Aorta (tissue), 5 donors: ENCODE measurements around the gene CCDC122. TPM values are rescaled to one million over a fixed set of nuclear protein-coding genes. Genes with fewer than 3 reads are reported as not detected.
"Not testable (repeated sequence)": the region's sequence is repeated elsewhere in the genome, so short reads cannot be mapped to it uniquely, and the experiment has no call there.

Experiments
- ATAC-seq: fragments of 200-7000 bp; cut with Tn5 transposase; one replicate; pipeline ENCODE4 v1.9.1; 2022; ENCODE audit warnings: moderate library complexity; ENCODE audit not compliant: low FRiP score
- DNase-seq, 2 donors: peaks; one replicate each; pipeline ENCODE4 v3.0.0-alpha.2; 2020
- H3K27ac ChIP-seq, 2 donors: one replicate each; pipeline ENCODE4 v1.5.1; 2013; ENCODE audit warnings: low read length in 2 of 2, mild to moderate bottlenecking in 2 of 2, moderate library complexity in 2 of 2, control low read depth in 1 of 2, inconsistent platforms in 1 of 2, low read depth in 1 of 2
- H3K27me3 ChIP-seq, 2 donors: one replicate each; pipeline ENCODE4 v1.6.1; 2013; ENCODE audit warnings: control low read depth in 1 of 2, low read length in 1 of 2, mild to moderate bottlenecking in 1 of 2, moderate library complexity in 1 of 2; ENCODE audit not compliant: insufficient read depth in 2 of 2, control insufficient read depth in 1 of 2
- H3K36me3 ChIP-seq, 2 donors: one replicate each; pipeline ENCODE4 v1.6.1; 2013; ENCODE audit warnings: control low read depth in 1 of 2, low read length in 1 of 2, mild to moderate bottlenecking in 1 of 2; ENCODE audit not compliant: insufficient read depth in 2 of 2, control insufficient read depth in 1 of 2
- H3K4me1 ChIP-seq, 2 donors: one replicate each; pipeline ENCODE4 v1.6.1; 2013; ENCODE audit warnings: low read length in 2 of 2, control low read depth in 1 of 2, mild to moderate bottlenecking in 1 of 2, moderate library complexity in 1 of 2; ENCODE audit not compliant: insufficient read depth in 2 of 2, control insufficient read depth in 1 of 2
- H3K4me3 ChIP-seq, 2 donors: one replicate each; pipeline ENCODE4 v1.5.1; 2013; ENCODE audit warnings: low read length in 2 of 2, control low read depth in 1 of 2, mild to moderate bottlenecking in 1 of 2
- H3K9me3 ChIP-seq: one replicate; pipeline ENCODE4 v1.6.1; 2013; ENCODE audit warnings: mild to moderate bottlenecking, low read length; ENCODE audit not compliant: control insufficient read depth
- WGBS, 2 donors: extraction: QIAGEN DNeasy Blood & Tissue Kit; methylation state at CpG; one replicate each; pipeline ENCODE4 v1.1.7; 2013; 5-methylcytosine and 5-hydroxymethylcytosine counted together
- intact Hi-C, 2 donors: fragments of 100-400 bp; cut with DNase I; formaldehyde crosslinking; loops; one replicate each; pipeline versions ENCODE4 v1.14.2 to v1.15.0; 2022
- polyA plus RNA-seq, 2 donors: library from polyadenylated mRNA; stranded (reverse); fragments of 200-250 nt; gene quantifications; one replicate each; pipeline ENCODE4 v1.2.3, GENCODE V29; 2013
- total RNA-seq, 2 donors: library from RNA; stranded (reverse); fragmentation: NEBNext Ultra II Directional; extraction: Animal tissue kit (Norgen Biotek cat#: 25700); gene quantifications; one replicate each; pipeline ENCODE4 v1.2.1, GENCODE V29; 2021
- donor health status: healthy with polysubstance abuse.
- donor health status: Bipolar disorder and iron deficiency.
- donor health status: DM: no; HTN: no; CAD: no.
- donor health status: DM: no; HTN: no; CAD: no.
- donor health status: DM: yes; HTN: yes; CAD: no.

CCDC122 gene
- total and polyA plus RNA-seq, 4 donors, result 3.1 to 8.6 (median 4.9) TPM

- 29 to 39% methylated on average over 5 of the region's 5 CpGs for WGBS, 2 donors
- H3K9me3 ChIP-seq, result no peaks in the 10 kb centered on the region
- no peak overlapping the region for H3K4me3 ChIP-seq
- peak; percentile 52 for ATAC-seq
- intact Hi-C loops, result no loop called here
- H3K27ac ChIP-seq, result no peak overlapping the region
- no peaks in the 10 kb centered on the region for H3K27me3 ChIP-seq
- H3K4me1 ChIP-seq, result no peaks in the 10 kb centered on the region
- DNase-seq, result no peak
- no peaks in the 10 kb centered on the region for H3K36me3 ChIP-seq
Observed at GRCh38 chr13:43830497-43830881, 49.1 kb downstream of the CCDC122 start.

GRCh38 chr13:43824656-43825055 lies 54.9 kb downstream of the CCDC122 start:
- H3K27ac ChIP-seq, H3K36me3 ChIP-seq, DNase-seq, H3K4me1 ChIP-seq, H3K9me3 ChIP-seq, ATAC-seq, intact Hi-C loops, H3K27me3 ChIP-seq, H3K4me3 ChIP-seq: not testable (repeated sequence)
- WGBS, 2 donors, result 96 to 97% methylated on average over 1 of the region's 1 CpG

GRCh38 chr13:43822969-43823368 lies 56.6 kb downstream of the CCDC122 start:
- no peak for DNase-seq
- H3K4me3 ChIP-seq, result no peak overlapping the region
- H3K4me1 ChIP-seq, result no peaks in the 10 kb centered on the region
- no peaks in the 10 kb centered on the region for H3K27me3 ChIP-seq
- no peak for ATAC-seq
- no peak overlapping the region for H3K27ac ChIP-seq
- H3K36me3 ChIP-seq, result no peaks in the 10 kb centered on the region
- WGBS, 2 donors, result 50 to 59% methylated on average over 1 of the region's 1 CpG
- no peaks in the 10 kb centered on the region for H3K9me3 ChIP-seq
- intact Hi-C loops, result no loop called here

- H3K9me3 ChIP-seq, result no peaks in the 10 kb centered on the region
- H3K4me1 ChIP-seq, result peaks cover 0 to 1% of the 10 kb centered on the region in 2 donors
- H3K4me3 ChIP-seq, result no peak overlapping the region
- DNase-seq (no peak), ATAC-seq (no peak)
- no peak overlapping the region for H3K27ac ChIP-seq
- H3K36me3 ChIP-seq, result no peaks in the 10 kb centered on the region
- intact Hi-C loops, result no loop called here
- no peaks in the 10 kb centered on the region for H3K27me3 ChIP-seq
- WGBS, 2 donors, result 82 to 84% methylated on average over 4 of the region's 4 CpGs
Observed at GRCh38 chr13:43816401-43816889, 63.1 kb downstream of the CCDC122 start.

- intact Hi-C loops, result no loop called here
- H3K4me3 ChIP-seq, result no peak overlapping the region
- H3K27me3 ChIP-seq, result no peaks in the 10 kb centered on the region
- peaks cover 0 to 1% of the 10 kb centered on the region in 2 donors for H3K4me1 ChIP-seq
- WGBS, 2 donors, result 4 to 5% methylated on average over 2 of the region's 2 CpGs
- no peak overlapping the region for H3K27ac ChIP-seq
- no peak for ATAC-seq
- no peaks in the 10 kb centered on the region for H3K36me3 ChIP-seq
- no peak for DNase-seq
- no peaks in the 10 kb centered on the region for H3K9me3 ChIP-seq
Observed at GRCh38 chr13:43815204-43815603, 64.3 kb downstream of the CCDC122 start.

- H3K36me3 ChIP-seq, result no peaks in the 10 kb centered on the region
- DNase-seq (no peak), ATAC-seq (no peak)
- no peak overlapping the region for H3K4me3 ChIP-seq
- H3K27ac ChIP-seq, result no peak overlapping the region
- peaks cover 0 to 3% of the 10 kb centered on the region in 2 donors for H3K4me1 ChIP-seq
- intact Hi-C loops, result loop anchor here (10.0 kb wide), 2 partner anchors 834 to 1214 kb away; no protein-coding TSS in a partner anchor
- H3K27me3 ChIP-seq, result no peaks in the 10 kb centered on the region
- no peaks in the 10 kb centered on the region for H3K9me3 ChIP-seq
Observed at GRCh38 chr13:43808676-43809075, 70.9 kb downstream of the CCDC122 start.

- ATAC-seq, result no peak
- Histone ChIP-seq H3K4me3 (no peak overlapping the region), H3K4me1 (peaks cover 0 to 3% of the 10 kb centered on the region in 2 donors), H3K36me3 (no peaks in the 10 kb centered on the region), H3K27me3 (no peaks in the 10 kb centered on the region), H3K27ac (no peak overlapping the region), H3K9me3 (no peaks in the 10 kb centered on the region)
- intact Hi-C loops, result loop anchor here (2.0 to 10.0 kb wide), 3 partner anchors 503 to 1211 kb away; no protein-coding TSS in a partner anchor
- DNase-seq, result no peak
- WGBS, 2 donors, result 88 to 94% methylated on average over 6 of the region's 6 CpGs
Observed at GRCh38 chr13:43805681-43806128, 73.8 kb downstream of the CCDC122 start.

GRCh38 chr13:43805071-43805468 lies 74.5 kb downstream of the CCDC122 start:
- Histone ChIP-seq H3K27me3 (no peaks in the 10 kb centered on the region), H3K36me3 (no peaks in the 10 kb centered on the region), H3K27ac (no peak overlapping the region), H3K4me1 (peaks cover 0 to 3% of the 10 kb centered on the region in 2 donors), H3K4me3 (no peak overlapping the region), H3K9me3 (no peaks in the 10 kb centered on the region)
- intact Hi-C loops, result loop anchor here (2.0 to 10.0 kb wide), 3 partner anchors 502 to 1210 kb away; no protein-coding TSS in a partner anchor
- no peak for DNase-seq
- no peak for ATAC-seq
- 28 to 41% methylated on average over 3 of the region's 3 CpGs for WGBS, 2 donors

- ATAC-seq (no peak), DNase-seq (no peak)
- 6 to 8% methylated on average over 5 of the region's 5 CpGs for WGBS, 2 donors
- Histone ChIP-seq H3K4me1 (peaks cover 0 to 3% of the 10 kb centered on the region in 2 donors), H3K36me3 (no peaks in the 10 kb centered on the region), H3K4me3 (no peak overlapping the region), H3K27ac (no peak overlapping the region), H3K27me3 (no peaks in the 10 kb centered on the region), H3K9me3 (no peaks in the 10 kb centered on the region)
- intact Hi-C loops, result loop anchor here (2.0 to 10.0 kb wide), 6 partner anchors 502 to 1210 kb away; no protein-coding TSS in a partner anchor
Observed at GRCh38 chr13:43804461-43805070, 75.0 kb downstream of the CCDC122 start.
